K562 (cell line): ENCODE measurements around the gene RASSF7. TPM values are rescaled to one million over a fixed set of nuclear protein-coding genes. Genes with fewer than 3 reads are reported as not detected.

ENCODE experiments used
- BCOR ChIP-seq: fragments of 450-650 bp; IDR thresholded peaks from 2 replicates; pipeline ENCODE4 v1.6.1; 2016
- CAMTA2 ChIP-seq: fragments of 250-450 bp; sonication (Bioruptor Pico); conservative IDR thresholded peaks from 2 replicates; pipeline ENCODE4 v1.5.1; 2022
- CBFA2T3 ChIP-seq: fragments of 450-650 bp; IDR thresholded peaks from 2 replicates; pipeline ENCODE4 v1.6.1; 2017
- ESRRA ChIP-seq: fragments of 450-650 bp; IDR thresholded peaks from 2 replicates; pipeline ENCODE4 v1.6.1; 2014; ENCODE audit warnings: low read depth, mild to moderate bottlenecking, moderate library complexity, borderline replicate concordance
- FOXA3 ChIP-seq, 2 experiments: fragments of 450-650 bp in 1 of 2; sonication (generic) in 1 of 2; formaldehyde crosslinking; IDR thresholded peaks in 1 of 2; conservative IDR thresholded peaks in 1 of 2; 2 replicates each; pipeline versions ENCODE4 v1.4.0 to v1.8.0; 2020 to 2022; ENCODE audit warnings: mild to moderate bottlenecking in 2 of 2, missing genetic modification reagents in 1 of 2
- GABPB1 ChIP-seq: sonication (generic); formaldehyde crosslinking; IDR thresholded peaks from 2 replicates; pipeline ENCODE4 v1.8.0; 2022; ENCODE audit warnings: mild to moderate bottlenecking, missing genetic modification reagents
- JUN ChIP-seq, 2 experiments: sonication (generic) in 1 of 2; formaldehyde crosslinking in 1 of 2; IDR thresholded peaks; 2 replicates each; pipeline versions ENCODE4 v1.6.1 to v1.8.0; 2012 to 2022; ENCODE audit warnings: borderline replicate concordance in 2 of 2, mild to moderate bottlenecking in 2 of 2, improper control_type of control experiment in 1 of 2, low read depth in 1 of 2, low read length in 1 of 2, missing genetic modification reagents in 1 of 2
- MLLT1 ChIP-seq, 2 experiments: fragments of 450-650 bp; IDR thresholded peaks; 2 replicates each; pipeline ENCODE4 v1.6.1; 2016
- MTA1 ChIP-seq: fragments of 450-650 bp; IDR thresholded peaks from 2 replicates; pipeline ENCODE4 v1.6.1; 2017; ENCODE audit warnings: borderline replicate concordance
- MYC ChIP-seq, 2 experiments: fragments of 250-450 bp in 1 of 2; sonication (Bioruptor Pico) in 1 of 2; IDR thresholded peaks; 2 replicates each; pipeline versions ENCODE4 v1.5.1 to v1.6.1; 2012 to 2021; ENCODE audit warnings: low read depth in 2 of 2, borderline replicate concordance in 1 of 2, improper control_type of control experiment in 1 of 2, low read length in 1 of 2, mild to moderate bottlenecking in 1 of 2, moderate library complexity in 1 of 2
- RBM34 ChIP-seq: fragments of 200-400 bp; formaldehyde crosslinking; IDR thresholded peaks from 2 replicates; pipeline ENCODE4 v1.6.1; 2018; ENCODE audit warnings: low read length, borderline replicate concordance; ENCODE audit not compliant: insufficient read depth
- SIN3B ChIP-seq: fragments of 450-650 bp; IDR thresholded peaks from 2 replicates; pipeline ENCODE4 v1.6.1; 2017; ENCODE audit warnings: low read depth, mild to moderate bottlenecking, moderate library complexity
- THRA ChIP-seq: fragments of 450-650 bp; IDR thresholded peaks from 2 replicates; pipeline ENCODE4 v1.6.1; 2017; ENCODE audit warnings: mild to moderate bottlenecking, moderate library complexity
- ZBTB1 ChIP-seq: sonication (generic); formaldehyde crosslinking; IDR thresholded peaks from 2 replicates; pipeline ENCODE4 v1.8.1; 2023; ENCODE audit warnings: missing genetic modification reagents, low read depth, mild to moderate bottlenecking, borderline replicate concordance
- ZC3H11A ChIP-seq: IDR thresholded peaks from 2 replicates; pipeline ENCODE4 v1.6.1; 2012; ENCODE audit warnings: low read depth, low read length, improper control_type of control experiment
- ZNF121 ChIP-seq: sonication (generic); formaldehyde crosslinking; conservative IDR thresholded peaks from 2 replicates; pipeline ENCODE4 v1.8.0; 2022; ENCODE audit warnings: missing genetic modification reagents
- ZNF282 ChIP-seq: sonication (generic); formaldehyde crosslinking; IDR thresholded peaks from 2 replicates; pipeline ENCODE4 v1.8.1; 2023; ENCODE audit warnings: missing genetic modification reagents
- ZNF589 ChIP-seq: fragments of 200-800 bp; sonication (Bioruptor generic); IDR thresholded peaks from 2 replicates; pipeline ENCODE4 v1.6.1; 2016; ENCODE audit warnings: low read depth, missing genetic modification characterization, missing compliant biosample characterization
- polyA plus RNA-seq, 8 experiments: library from polyadenylated mRNA; depleted of rRNA in 4 of 8; stranded (reverse) in 5 of 8; unstranded in 3 of 8; fragments of >200 nt; fragmentation: Nextera tagmentation in 2 of 8; fragmentation: Illumina TruSeq in 1 of 8; extraction: Ambion mirVana in 2 of 8; extraction: Trizol in 1 of 8; gene quantifications; 2 replicates each; pipeline versions ENCODE4 v1.2.1 to v1.2.3, GENCODE V29; 2011 to 2014; ENCODE audit warnings: inconsistent platforms in 1 of 8, missing spikeins in 1 of 8
- total RNA-seq, 7 experiments: library from RNA; depleted of rRNA in 6 of 7; stranded (reverse); fragments of >200 nt in 6 of 7; fragmentation: Illumina TruSeq in 2 of 7; extraction: Trizol in 2 of 7; gene quantifications; 2 replicates each; pipeline versions ENCODE4 v1.2.1 to v1.2.3, GENCODE V29; 2011 to 2021; ENCODE audit warnings: low replicate concordance in 1 of 7
- TF ChIP-seq, protein P1 (sequence below): fragments of 450-650 bp; formaldehyde crosslinking; IDR thresholded peaks from 2 replicates; pipeline ENCODE4 v1.4.0; 2020; ENCODE audit warnings: mild to moderate bottlenecking, moderate library complexity
- TF ChIP-seq, protein P2 (sequence below): fragments of 250-450 bp; sonication (Bioruptor Pico); IDR thresholded peaks from 2 replicates; pipeline ENCODE4 v1.6.1; 2021; ENCODE audit warnings: mild to moderate bottlenecking
- TF ChIP-seq, protein P3 (sequence below), 3 experiments: fragments of 200-800 bp in 1 of 3; sonication (Bioruptor generic) in 1 of 3; sonication (generic) in 1 of 3; formaldehyde crosslinking in 1 of 3; IDR thresholded peaks; 2 replicates each; pipeline versions ENCODE4 v1.6.1 to v1.8.0; 2016 to 2022; ENCODE audit warnings: mild to moderate bottlenecking in 2 of 3, missing compliant biosample characterization in 2 of 3, missing genetic modification characterization in 2 of 3, missing genetic modification reagents in 1 of 3

RASSF7 gene
- total and polyA plus RNA-seq, 9 of the 15 experiments (the other 6 are each of a cell fraction or from before 2014, with no cell fraction given) = 0.41 to 45.2 (median 18.6) TPM

DNA sequence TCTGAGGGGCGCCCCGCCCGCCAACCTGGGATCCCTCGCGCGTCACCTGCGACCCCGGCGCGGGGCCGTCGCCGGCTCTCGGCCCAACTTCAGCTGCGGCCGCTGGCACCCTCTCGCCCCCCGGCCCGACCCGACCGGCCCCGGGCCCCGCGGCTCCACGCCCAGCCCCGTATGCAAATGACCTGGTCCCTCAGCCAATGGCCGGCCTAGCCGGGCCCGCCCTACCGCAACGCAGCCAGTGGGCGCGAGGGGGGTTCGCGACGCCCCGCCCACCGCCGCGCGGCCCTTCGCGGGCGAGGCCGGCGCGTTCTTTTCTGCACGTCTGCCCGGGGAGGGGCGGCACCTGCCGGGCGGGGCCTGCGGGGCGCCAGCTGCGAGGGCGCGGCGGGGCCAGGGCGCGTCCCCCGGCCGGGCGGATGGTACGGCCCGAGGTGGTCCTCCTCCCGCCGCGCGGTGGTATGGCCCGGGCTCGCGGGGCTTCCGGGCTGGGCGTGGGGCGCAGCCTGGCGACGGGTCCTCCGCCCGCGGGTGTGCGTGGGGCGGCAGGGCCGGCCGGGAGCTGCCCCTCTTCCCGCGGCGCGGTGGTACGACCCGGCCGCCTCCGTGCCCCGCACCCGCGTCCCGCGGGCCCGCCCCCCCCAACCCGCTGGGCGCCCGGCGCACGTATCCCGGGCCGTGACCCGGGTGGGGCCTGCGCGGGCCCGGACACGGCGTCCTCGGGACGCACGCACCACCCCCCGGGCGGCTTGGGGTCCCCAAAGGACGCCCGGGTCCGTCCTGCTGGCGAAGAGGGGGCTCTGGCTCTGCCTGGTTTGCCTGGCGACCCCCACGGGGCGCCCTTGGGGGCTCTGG lies 7.8 kb downstream of the RASSF7 start (continued):
- TF ChIP-seq MLLT1 (IDR thresholded peaks at IDR 0.05) = no peak
- peak; percentile 61; the same call in 1 of the 2 replicates for TF ChIP-seq SIN3B
- TF ChIP-seq, protein P1, sequence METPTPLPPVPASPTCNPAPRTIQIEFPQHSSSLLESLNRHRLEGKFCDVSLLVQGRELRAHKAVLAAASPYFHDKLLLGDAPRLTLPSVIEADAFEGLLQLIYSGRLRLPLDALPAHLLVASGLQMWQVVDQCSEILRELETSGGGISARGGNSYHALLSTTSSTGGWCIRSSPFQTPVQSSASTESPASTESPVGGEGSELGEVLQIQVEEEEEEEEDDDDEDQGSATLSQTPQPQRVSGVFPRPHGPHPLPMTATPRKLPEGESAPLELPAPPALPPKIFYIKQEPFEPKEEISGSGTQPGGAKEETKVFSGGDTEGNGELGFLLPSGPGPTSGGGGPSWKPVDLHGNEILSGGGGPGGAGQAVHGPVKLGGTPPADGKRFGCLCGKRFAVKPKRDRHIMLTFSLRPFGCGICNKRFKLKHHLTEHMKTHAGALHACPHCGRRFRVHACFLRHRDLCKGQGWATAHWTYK (CRISPR knock-in tag) = no peak
- TF ChIP-seq RBM34 = no peak
- no peak for TF ChIP-seq THRA
- no peak for TF ChIP-seq ZNF589 (CRISPR knock-in tag)
- TF ChIP-seq, protein P2, sequence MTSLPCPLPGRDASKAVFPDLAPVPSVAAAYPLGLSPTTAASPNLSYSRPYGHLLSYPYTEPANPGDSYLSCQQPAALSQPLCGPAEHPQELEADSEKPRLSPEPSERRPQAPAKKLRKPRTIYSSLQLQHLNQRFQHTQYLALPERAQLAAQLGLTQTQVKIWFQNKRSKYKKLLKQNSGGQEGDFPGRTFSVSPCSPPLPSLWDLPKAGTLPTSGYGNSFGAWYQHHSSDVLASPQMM (CRISPR knock-in tag) = no peak
- TF ChIP-seq MYC (IDR thresholded peaks at IDR 0.05; ENCODE audit: low read depth, low read length) = peak; percentile 41; the same call in 1 of the 2 replicates
- TF ChIP-seq MYC (CRISPR knock-in tag; IDR thresholded peaks at IDR 0.05; ENCODE audit: borderline replicate concordance, low read depth) = no peak
- TF ChIP-seq MTA1 = no peak
- TF ChIP-seq CBFA2T3 = no peak
- no peak for TF ChIP-seq FOXA3 (CRISPR knock-in tag; conservative IDR thresholded peaks at IDR 0.05 in 1 of 2, IDR thresholded peaks at IDR 0.05 in 1 of 2)
- TF ChIP-seq ZNF121 (CRISPR knock-in tag) = no peak
- TF ChIP-seq GABPB1 = no peak
- TF ChIP-seq, protein P3, sequence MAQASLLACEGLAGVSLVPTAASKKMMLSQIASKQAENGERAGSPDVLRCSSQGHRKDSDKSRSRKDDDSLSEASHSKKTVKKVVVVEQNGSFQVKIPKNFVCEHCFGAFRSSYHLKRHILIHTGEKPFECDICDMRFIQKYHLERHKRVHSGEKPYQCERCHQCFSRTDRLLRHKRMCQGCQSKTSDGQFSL (CRISPR knock-in tag; IDR thresholded peaks at IDR 0.05) = peak; percentile 94
- TF ChIP-seq, protein P3 (tag; IDR thresholded peaks at IDR 0.05) = no peak
- TF ChIP-seq ZNF282 (CRISPR knock-in tag) = no peak
- TF ChIP-seq JUN (IDR thresholded peaks at IDR 0.05; ENCODE audit: borderline replicate concordance, low read depth, low read length) = no peak
- no peak for TF ChIP-seq JUN (CRISPR knock-in tag; IDR thresholded peaks at IDR 0.05; ENCODE audit: borderline replicate concordance)
- TF ChIP-seq ZBTB1 (CRISPR knock-in tag) = no peak
- no peak for TF ChIP-seq BCOR
- TF ChIP-seq ZC3H11A = no peak
- no peak for TF ChIP-seq CAMTA2
- peak; percentile 58; the same call in 1 of the 2 replicates for TF ChIP-seq ESRRA
